Sigmoid colon (tissue), 7 donors: ENCODE measurements around the gene TKTL1. TPM values are rescaled to one million over a fixed set of nuclear protein-coding genes. Genes with fewer than 3 reads are reported as not detected.
A peak's percentile ranks its signal among the peaks of the same experiment; 100 is the strongest.

ENCODE experiments used
- DNase-seq: peaks from one replicate; pipeline ENCODE4 v3.0.0-alpha.2; 2019
- H3K27ac ChIP-seq, 4 donors: fragments of 200-600 bp; sonication (generic); one replicate each; pipeline ENCODE4 v1.5.1; 2016 to 2019; ENCODE audit warnings: mild to moderate bottlenecking in 1 of 4
- H3K27me3 ChIP-seq, 3 donors: fragments of 200-600 bp; sonication (generic); one replicate each; pipeline ENCODE4 v1.5.1; 2019; ENCODE audit warnings: mild to moderate bottlenecking in 1 of 3
- H3K36me3 ChIP-seq, 4 donors: fragments of 200-600 bp; sonication (generic); one replicate each; pipeline ENCODE4 v1.5.1; 2016 to 2019
- H3K4me1 ChIP-seq, 4 donors: fragments of 200-600 bp; sonication (generic); one replicate each; pipeline ENCODE4 v1.5.1; 2017 to 2019
- H3K4me3 ChIP-seq, 4 donors: fragments of 200-600 bp; sonication (generic); one replicate each; pipeline ENCODE4 v1.5.1; 2017 to 2019; ENCODE audit warnings: mild to moderate bottlenecking in 2 of 4, moderate library complexity in 1 of 4
- H3K9me3 ChIP-seq, 4 donors: fragments of 200-600 bp in 3 of 4; sonication (generic) in 3 of 4; one replicate each; pipeline versions ENCODE4 v1.5.1 to v1.6.1; 2013 to 2019
- CTCF ChIP-seq, 4 experiments: fragments of 450-650 bp in 3 of 4; fragments of 200-600 bp in 1 of 4; IDR thresholded peaks; one replicate each; pipeline ENCODE4 v1.5.1; 2016 to 2019; ENCODE audit warnings: antibody characterized with exemption in 4 of 4, mild to moderate bottlenecking in 3 of 4, moderate library complexity in 2 of 4
- EP300 ChIP-seq, 4 donors: sonication (generic); formaldehyde crosslinking; IDR thresholded peaks; one replicate each; pipeline ENCODE4 v1.6.1; 2017; ENCODE audit warnings: antibody characterized with exemption in 4 of 4
- POLR2A ChIP-seq, 2 donors: fragments of 450-650 bp; IDR thresholded peaks; one replicate each; pipeline ENCODE4 v1.6.1; 2016; ENCODE audit warnings: antibody characterized with exemption in 2 of 2, mild to moderate bottlenecking in 2 of 2, moderate library complexity in 2 of 2
- POLR2AphosphoS5 ChIP-seq, 4 donors: sonication (generic); formaldehyde crosslinking; IDR thresholded peaks; one replicate each; pipeline ENCODE4 v1.6.1; 2017; ENCODE audit warnings: antibody characterized with exemption in 4 of 4
- WGBS, 2 donors: extraction: QIAGEN DNeasy Blood & Tissue Kit; methylation state at CpG; one replicate each; pipeline ENCODE4 v1.1.7; 2013; 5-methylcytosine and 5-hydroxymethylcytosine counted together
- intact Hi-C: fragments of 100-400 bp; cut with DNase I; formaldehyde crosslinking; loops from one replicate; pipeline ENCODE4 v1.15.1; 2023
- polyA plus RNA-seq, 3 donors: library from polyadenylated mRNA; stranded (reverse); fragments of 200-250 nt; gene quantifications; one replicate each; pipeline ENCODE4 v1.2.3, GENCODE V29; 2013
- total RNA-seq, 4 donors: library from RNA; depleted of rRNA; stranded (reverse); fragments of >200 nt; gene quantifications; one replicate each; pipeline ENCODE4 v1.1.0, GENCODE V29; 2016
- donor health status: healthy with polysubstance abuse.
- donor health status: Bipolar disorder and iron deficiency.
- donor health status: healthy.

TKTL1 gene
- total and polyA plus RNA-seq, 7 donors, result under 0.01 to 0.31 TPM; not detected in 5

- 91% methylated on average over 32 of the region's 32 CpGs for WGBS, 2 donors
- peak overlapping the region in 3 of 4 donors; percentile 17 to 80 (median 77) for H3K4me3 ChIP-seq
- H3K27me3 ChIP-seq, result no peaks in the 10 kb centered on the region
- DNase-seq, result no peak
- H3K36me3 ChIP-seq, result peaks cover 48 to 92% (median 75%) of the 10 kb centered on the region in 4 donors
- H3K4me1 ChIP-seq, result peaks cover 0 to 71% (median 46%) of the 10 kb centered on the region in 4 donors
- TF ChIP-seq EP300 (IDR thresholded peaks at IDR 0.05) (no peak), POLR2AphosphoS5 (IDR thresholded peaks at IDR 0.05) (peak; percentile 8 to 78 (median 44))
- intact Hi-C loops, result no loop called here
- H3K9me3 ChIP-seq, result no peaks in the 10 kb centered on the region
- peak overlapping the region; percentile 98 to 99 (median 98) for H3K27ac ChIP-seq
These were observed 70.5 kb downstream of the TKTL1 start for GRCh38 chrX:154365997-154366665.

GRCh38 chrX:154366666-154367055 lies 71.1 kb downstream of the TKTL1 start:
- peaks cover 0 to 65% (median 46%) of the 10 kb centered on the region in 4 donors for H3K4me1 ChIP-seq
- H3K27me3 ChIP-seq, result no peaks in the 10 kb centered on the region
- no peak for TF ChIP-seq CTCF (IDR thresholded peaks at IDR 0.05)
- TF ChIP-seq POLR2AphosphoS5 (IDR thresholded peaks at IDR 0.05), result peak; percentile 20 to 49 (median 34)
- no peak for TF ChIP-seq POLR2A (IDR thresholded peaks at IDR 0.05)
- no peak for TF ChIP-seq EP300 (IDR thresholded peaks at IDR 0.05)
- 88 to 89% methylated on average over 11 of the region's 11 CpGs for WGBS, 2 donors
- peaks cover 43 to 87% (median 70%) of the 10 kb centered on the region in 4 donors for H3K36me3 ChIP-seq
- no peaks in the 10 kb centered on the region for H3K9me3 ChIP-seq
- DNase-seq, result no peak
- H3K4me3 ChIP-seq, result peak overlapping the region in 3 of 4 donors; percentile 77 to 80 (median 78)
- H3K27ac ChIP-seq, result peak overlapping the region; percentile 98 to 99 (median 98)
- intact Hi-C loops, result no loop called here

GRCh38 chrX:154367474-154368308 lies 72.1 kb downstream of the TKTL1 start:
- peak overlapping the region; percentile 98 to 99 (median 98) for H3K27ac ChIP-seq
- no peaks in the 10 kb centered on the region for H3K9me3 ChIP-seq
- intact Hi-C loops, result no loop called here
- TF ChIP-seq POLR2A (IDR thresholded peaks at IDR 0.05) (no peak), EP300 (IDR thresholded peaks at IDR 0.05) (no peak), POLR2AphosphoS5 (IDR thresholded peaks at IDR 0.05) (peak; percentile 3 to 70 (median 42))
- peaks cover 33 to 76% (median 63%) of the 10 kb centered on the region in 4 donors for H3K36me3 ChIP-seq
- DNase-seq, result no peak
- WGBS, 2 donors, result 86 to 87% methylated on average over 31 of the region's 31 CpGs
- peaks cover 0 to 55% (median 43%) of the 10 kb centered on the region in 4 donors for H3K4me1 ChIP-seq
- H3K27me3 ChIP-seq, result no peaks in the 10 kb centered on the region
- peak overlapping the region; percentile 73 to 80 (median 78) for H3K4me3 ChIP-seq

- DNase-seq, result peak; percentile 92
- peaks cover 0 to 5% (median 0%) of the 10 kb centered on the region in 3 donors for H3K27me3 ChIP-seq
- H3K9me3 ChIP-seq, result no peaks in the 10 kb centered on the region
- intact Hi-C loops, result no loop called here
- peak overlapping the region; percentile 98 to 99 (median 98) for H3K27ac ChIP-seq
- TF ChIP-seq CTCF (IDR thresholded peaks at IDR 0.05), result no peak
- peak in 3 of 4 donors; percentile 9 to 53 (median 18) for TF ChIP-seq POLR2AphosphoS5 (IDR thresholded peaks at IDR 0.05)
- H3K4me3 ChIP-seq, result peak overlapping the region; percentile 73 to 80 (median 78)
- peaks cover 0 to 50% (median 41%) of the 10 kb centered on the region in 4 donors for H3K4me1 ChIP-seq
- 17 to 24% methylated on average over 16 of the region's 16 CpGs for WGBS, 2 donors
- H3K36me3 ChIP-seq, result peaks cover 33 to 68% (median 52%) of the 10 kb centered on the region in 4 donors
These were observed 73.2 kb downstream of the TKTL1 start for GRCh38 chrX:154368630-154369448.
